ENCODE results near the gene ZBED4.

The ZBED4 gene

GRCh38 chr22:49853981-49854831, 562 bp downstream of the ZBED4 start:
- peak; percentile 34 to 41 for DNase-seq

GRCh38 chr22:49855251-49855911, 1.7 kb downstream of the ZBED4 start:
- DNase-seq = no peak

GRCh38 chr22:49856343-49856742, 2.7 kb downstream of the ZBED4 start:
- no peak for DNase-seq

- no peak for DNase-seq
Observed at GRCh38 chr22:49856766-49857618, 3.3 kb downstream of the ZBED4 start.

GRCh38 chr22:49858827-49859226, 5.2 kb downstream of the ZBED4 start:
- no peak for DNase-seq

- no peak for DNase-seq
Observed at GRCh38 chr22:49861642-49862495, 8.2 kb downstream of the ZBED4 start.

- DNase-seq = no peak
Observed at GRCh38 chr22:49862496-49862776, 8.8 kb downstream of the ZBED4 start.

- DNase-seq = no peak
Observed at GRCh38 chr22:49863931-49864330, 10.3 kb downstream of the ZBED4 start.

GRCh38 chr22:49865156-49865555, 11.5 kb downstream of the ZBED4 start:
- DNase-seq = no peak

GRCh38 chr22:49866134-49866533, 12.5 kb downstream of the ZBED4 start:
- no peak for DNase-seq

- DNase-seq = no peak
Observed at GRCh38 chr22:49866646-49867045, 13.0 kb downstream of the ZBED4 start.

GRCh38 chr22:49867303-49868265, 13.9 kb downstream of the ZBED4 start:
- DNase-seq = no peak

GRCh38 chr22:49869086-49869830, 15.6 kb downstream of the ZBED4 start:
- DNase-seq = no peak

- no peak for DNase-seq
Observed at GRCh38 chr22:49869845-49870712, 16.4 kb downstream of the ZBED4 start.

GRCh38 chr22:49871482-49871881, 17.8 kb downstream of the ZBED4 start:
- no peak for DNase-seq

- no peak for DNase-seq
Observed at GRCh38 chr22:49872347-49872746, 18.7 kb downstream of the ZBED4 start.

- DNase-seq = no peak
Observed at GRCh38 chr22:49873228-49873940, 19.7 kb downstream of the ZBED4 start.

- DNase-seq = no peak
Observed at GRCh38 chr22:49877642-49878041, 24.0 kb downstream of the ZBED4 start.

- no peak for DNase-seq
Observed at GRCh38 chr22:49878206-49878605, 24.6 kb downstream of the ZBED4 start.
